OCI-LY3 (cell line): ENCODE data around the gene LRPPRC.
"Not testable (repeated sequence)": the region's sequence is repeated elsewhere in the genome, so short reads cannot be mapped to it uniquely, and the experiment has no call there.

Source experiments
- CTCF ChIP-seq: fragments of 200-600, 300-600 bp; sonication (generic); IDR thresholded peaks from 2 replicates; pipeline ENCODE4 v1.5.1; 2014; ENCODE audit warnings: antibody characterized with exemption, low read length, low read depth
- EZH2phosphoT487 ChIP-seq: fragments of 200-600 bp; shearing (Covaris generic); IDR thresholded peaks from 2 replicates; pipeline ENCODE4 v1.6.1; 2018; ENCODE audit warnings: antibody characterized with exemption, mixed run types, low read depth

GRCh38 chr2:44013205-44013604, 17.4 kb upstream of the LRPPRC start:
- TF ChIP-seq CTCF, EZH2phosphoT487: not testable (repeated sequence)
